HS-5 (cell line): ENCODE data around the gene MSH4.
"Not testable (repeated sequence)": the region's sequence is repeated elsewhere in the genome, so short reads cannot be mapped to it uniquely, and the experiment has no call there.

Experiments used
- DNase-seq: peaks from one replicate; pipeline ENCODE4 v3.0.0-alpha.2; 2012; ENCODE audit warnings: low read depth

MSH4 gene

GRCh38 chr1:75796376-75797272 is at the start of gene MSH4:
Gene MSH4, plus strand, starts transcription at chr1:75796882. Its CDS starts 104 bp downstream, at chr1:75796986.
- no peak for DNase-seq

DNA sequence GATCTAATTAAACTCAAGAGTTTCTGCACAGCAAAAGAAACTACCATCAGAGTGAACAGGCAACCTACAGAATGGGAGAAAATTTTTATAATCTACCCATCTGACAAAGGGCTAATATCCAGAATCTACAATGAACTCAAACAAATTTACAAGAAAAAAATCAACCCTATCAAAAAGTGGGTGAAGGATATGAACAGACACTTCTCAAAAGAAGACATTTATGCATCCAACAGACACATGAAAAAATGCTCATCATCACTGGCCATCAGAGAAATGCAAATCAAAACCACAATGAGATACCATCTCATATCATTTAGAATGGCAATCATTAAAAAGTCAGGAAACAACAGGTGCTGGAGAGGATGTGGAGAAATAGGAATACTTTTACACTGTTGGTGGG is 39.5 kb upstream of the MSH4 start:
- DNase-seq: not testable (repeated sequence)

DNA sequence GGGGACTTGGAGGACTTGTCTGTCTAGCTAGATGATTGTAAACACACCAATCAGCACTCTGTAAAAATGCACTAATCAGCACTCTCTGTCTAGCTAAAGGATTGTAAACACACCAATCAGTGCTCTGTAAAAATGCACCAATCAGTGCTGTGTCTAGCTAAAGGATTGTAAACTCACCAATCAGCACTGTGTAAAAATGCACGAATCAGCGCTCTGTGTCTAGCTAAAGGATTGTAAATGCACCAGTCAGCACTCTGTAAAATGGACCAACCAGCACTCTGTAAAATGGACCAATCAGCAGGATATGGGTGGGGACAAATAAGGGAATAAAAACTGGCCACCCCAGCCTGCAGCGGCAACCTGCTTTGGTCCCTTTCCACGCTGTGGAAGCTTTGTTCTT is 38.1 kb upstream of the MSH4 start:
- DNase-seq: not testable (repeated sequence)

DNA sequence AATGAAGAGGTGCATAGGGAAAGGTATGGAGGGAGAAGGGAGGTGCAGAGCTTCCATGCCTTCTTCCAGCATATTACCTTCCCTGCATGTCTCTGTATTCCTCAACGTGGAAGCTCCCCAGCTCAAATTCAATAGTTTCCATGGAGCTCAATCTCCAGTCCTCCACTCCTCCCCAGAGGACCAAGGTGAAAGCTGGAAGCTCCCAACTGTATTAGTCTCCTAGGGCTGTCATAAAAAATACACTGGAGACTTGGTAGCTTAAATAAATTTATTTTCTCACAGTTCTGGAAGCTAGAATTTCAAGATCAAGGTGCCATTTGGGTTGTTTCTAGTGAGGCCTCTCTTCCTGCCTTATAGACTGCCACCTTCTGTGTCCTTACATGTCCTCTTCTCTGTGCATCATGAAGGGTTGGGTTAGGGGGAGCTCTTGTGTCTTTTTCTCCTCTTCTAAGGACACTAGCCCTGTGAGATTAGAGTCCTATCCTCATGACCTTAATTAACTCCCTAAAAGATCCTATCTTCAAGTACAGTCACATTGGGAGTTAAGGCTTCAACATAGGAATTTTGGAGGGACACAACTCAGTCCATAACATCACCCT is 32.5 kb upstream of the MSH4 start:
- no peak for DNase-seq

- DNase-seq: peak; percentile 79
These were observed 30.9 kb upstream of the MSH4 start for GRCh38 chr1:75765697-75766355.

DNA sequence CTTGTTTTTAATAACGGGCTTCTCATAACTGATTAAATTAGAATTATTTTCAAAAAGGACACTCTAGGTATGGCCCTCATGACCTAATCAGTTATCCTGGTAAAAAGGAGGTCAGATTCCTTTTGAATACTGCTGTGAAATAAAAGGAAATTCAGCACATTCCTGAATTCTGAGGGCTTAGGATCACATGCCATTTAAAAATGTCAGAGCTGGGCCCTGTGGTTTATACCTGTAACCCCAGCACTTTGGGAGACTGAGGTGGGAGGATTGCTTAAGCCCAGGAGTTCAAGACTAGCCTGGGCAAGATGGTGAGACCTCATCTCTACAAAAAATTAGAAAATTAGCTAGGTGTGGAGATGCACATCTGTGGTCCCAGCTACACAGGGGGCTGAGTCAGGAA is 28.7 kb upstream of the MSH4 start:
- no peak for DNase-seq

- DNase-seq: no peak
These were observed 25.9 kb upstream of the MSH4 start for GRCh38 chr1:75770761-75771160.

DNA sequence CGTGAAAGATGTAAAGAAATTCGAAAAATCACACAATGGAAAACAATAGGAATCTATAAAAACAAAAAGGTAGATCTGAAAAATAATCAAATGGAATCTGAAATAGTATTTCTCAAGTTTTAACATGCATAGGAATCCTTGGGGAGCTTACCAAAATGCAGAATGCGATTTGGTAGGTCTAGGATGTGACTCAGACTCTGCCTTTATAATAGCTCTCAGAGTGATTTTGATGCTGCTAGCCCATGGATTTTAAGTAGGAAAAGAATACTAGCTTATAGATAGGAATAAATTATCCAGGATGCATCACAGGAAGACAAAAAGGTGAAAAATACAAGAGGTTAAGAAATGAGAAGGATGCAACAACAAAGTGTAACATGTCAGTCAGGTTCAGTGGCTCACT is 24.7 kb upstream of the MSH4 start:
- no peak for DNase-seq

DNA sequence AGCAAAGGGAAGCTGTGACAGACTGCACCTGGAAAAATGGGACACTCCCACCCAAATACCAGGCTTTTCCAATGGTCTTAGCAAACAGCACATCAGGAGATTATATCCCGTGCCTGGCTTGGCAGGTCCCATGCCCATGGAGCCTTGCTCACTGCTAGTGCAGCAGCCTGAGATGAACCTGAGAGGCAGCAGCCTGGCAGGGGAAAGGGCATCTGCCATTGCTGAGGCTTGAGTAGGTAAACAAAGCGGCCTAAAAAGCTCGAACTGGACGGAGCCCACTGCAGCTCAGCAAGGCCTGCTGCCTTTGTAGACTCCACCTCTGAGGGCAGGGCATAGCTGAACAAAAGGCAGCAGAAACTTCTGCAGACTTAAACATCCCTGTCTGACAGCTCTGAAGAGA is 18.9 kb upstream of the MSH4 start:
- DNase-seq: not testable (repeated sequence)

DNA sequence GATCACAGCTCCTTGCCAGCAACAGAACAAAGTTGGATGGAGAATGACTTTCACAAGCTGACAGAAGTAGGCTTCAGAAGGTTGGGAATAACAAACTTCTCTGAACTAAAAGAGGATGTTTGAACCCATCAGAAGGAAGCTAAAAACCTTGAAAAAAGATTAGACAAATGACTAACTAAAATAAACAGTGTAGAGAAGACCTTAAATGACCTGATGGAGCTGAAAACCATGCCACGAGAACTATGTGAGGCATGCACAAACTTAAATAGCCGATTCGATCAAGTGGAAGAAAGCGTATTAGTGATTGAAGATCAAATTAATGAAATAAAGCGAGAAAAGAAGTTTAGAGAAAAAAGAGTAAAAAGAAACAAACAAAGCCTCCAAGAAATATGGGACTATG is 18.0 kb upstream of the MSH4 start:
- not testable (repeated sequence) for DNase-seq

GRCh38 chr1:75780183-75780582 is 16.5 kb upstream of the MSH4 start:
- DNase-seq: not testable (repeated sequence)

- not testable (repeated sequence) for DNase-seq
These were observed 12.8 kb upstream of the MSH4 start for GRCh38 chr1:75783920-75784319.

DNA sequence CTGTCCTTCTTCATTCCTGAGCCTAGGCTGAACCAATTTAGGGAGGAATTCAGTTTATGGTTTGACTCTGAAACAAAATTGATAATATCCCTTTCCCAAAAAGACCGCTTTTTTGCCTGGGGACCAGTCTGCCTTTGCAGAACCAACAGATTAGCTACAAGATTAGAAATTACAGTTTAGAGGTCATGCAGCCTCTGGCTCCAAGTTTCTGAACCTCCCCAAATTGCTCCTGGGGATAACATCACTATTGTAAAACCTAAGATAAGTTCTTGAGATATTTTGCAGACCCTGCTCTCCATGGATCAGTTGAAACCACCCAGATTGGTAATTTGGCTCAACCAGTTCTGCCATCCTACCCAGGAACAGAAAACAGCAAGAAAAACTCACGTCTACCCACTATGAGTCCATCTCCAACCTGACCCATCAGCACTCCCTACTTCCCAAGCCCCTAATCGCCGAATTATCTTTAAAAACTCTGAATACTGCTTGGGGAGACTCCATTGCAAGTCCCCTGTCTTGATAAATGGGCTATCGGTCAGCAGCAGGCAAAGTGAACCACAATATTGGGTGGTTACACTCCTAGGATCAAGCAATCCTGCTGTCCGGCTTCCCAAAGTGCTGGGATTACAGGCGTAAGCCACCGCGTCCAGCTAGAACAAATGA is 11.2 kb upstream of the MSH4 start:
- no peak for DNase-seq

GRCh38 chr1:75785983-75786853 is 10.5 kb upstream of the MSH4 start, which contains the start of gene RABGGTB:
Gene RABGGTB, plus strand, starts transcription at chr1:75786256. Its CDS starts 16 bp downstream, at chr1:75786272.
- DNase-seq: peak; percentile 90

GRCh38 chr1:75786901-75787493 is 9.7 kb upstream of the MSH4 start:
- DNase-seq: no peak

DNA sequence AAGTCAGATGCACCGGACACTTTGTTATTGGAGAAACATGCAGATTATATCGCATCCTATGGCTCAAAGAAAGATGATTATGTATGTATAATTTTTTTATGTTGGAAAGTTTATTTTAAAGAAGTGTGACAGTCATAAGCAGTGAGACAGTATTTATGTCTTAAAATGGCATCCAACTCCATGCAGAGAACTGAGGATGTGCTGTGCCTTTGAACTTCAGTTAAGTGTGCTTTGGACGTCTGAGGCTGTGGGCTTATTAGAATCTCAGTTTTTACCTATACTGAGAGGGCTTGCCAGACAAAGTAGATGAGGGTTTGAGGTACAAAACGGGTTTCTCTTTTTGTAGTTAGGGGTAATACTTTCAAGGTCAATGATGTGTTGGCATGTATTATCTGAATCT is 9.2 kb upstream of the MSH4 start:
- no peak for DNase-seq

DNA sequence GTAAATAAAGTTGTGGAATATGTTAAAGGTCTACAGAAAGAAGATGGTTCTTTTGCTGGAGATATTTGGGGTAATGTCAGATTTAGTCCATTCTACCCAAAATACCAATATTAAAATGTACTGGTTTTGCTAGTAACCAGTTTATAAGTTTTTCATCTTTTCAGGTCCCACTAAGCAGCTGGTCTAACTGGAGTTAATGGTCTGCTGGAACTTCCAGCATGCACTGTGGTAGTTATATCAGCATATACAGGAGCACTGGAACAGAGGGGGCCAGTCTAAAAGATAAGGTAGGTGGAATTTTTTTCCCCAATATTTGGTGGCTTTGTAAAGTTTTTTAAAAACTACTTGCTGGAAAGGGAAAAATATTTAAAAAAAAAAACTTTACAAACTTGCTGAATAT is 6.7 kb upstream of the MSH4 start:
- DNase-seq: no peak

GRCh38 chr1:75791022-75791421 is 5.7 kb upstream of the MSH4 start:
- no peak for DNase-seq

DNA sequence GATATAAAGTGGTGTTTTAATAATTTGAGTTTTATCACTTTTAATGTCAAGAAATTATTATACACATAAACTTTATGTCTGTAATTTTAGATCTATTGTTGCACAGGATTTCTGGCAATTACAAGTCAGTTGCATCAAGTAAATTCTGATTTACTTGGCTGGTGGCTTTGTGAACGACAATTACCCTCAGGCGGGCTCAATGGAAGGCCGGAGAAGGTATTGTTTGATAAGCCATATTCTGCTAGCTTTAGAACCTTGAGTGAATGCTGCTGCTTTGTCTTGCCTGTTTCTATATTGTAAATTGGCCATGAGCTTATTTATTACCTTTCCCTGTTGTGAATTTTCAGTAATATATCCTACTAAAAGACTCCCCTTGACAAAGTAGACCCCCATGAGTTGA is 4.6 kb upstream of the MSH4 start:
- DNase-seq: no peak

DNA sequence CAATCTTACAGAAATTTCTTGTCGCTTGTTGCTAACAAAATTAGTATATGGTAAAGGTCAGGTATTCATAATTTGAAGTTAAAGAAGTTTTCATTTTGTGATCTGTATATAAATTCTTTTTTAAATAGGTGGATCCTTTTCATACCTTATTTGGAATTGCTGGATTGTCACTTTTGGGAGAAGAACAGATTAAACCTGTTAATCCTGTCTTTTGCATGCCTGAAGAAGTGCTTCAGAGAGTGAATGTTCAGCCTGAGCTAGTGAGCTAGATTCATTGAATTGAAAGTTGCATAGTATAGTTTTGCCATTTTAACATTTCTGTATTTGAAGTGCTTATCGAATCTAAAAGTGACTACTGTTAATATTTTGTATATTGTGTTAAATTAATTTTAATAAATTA is 2.3 kb upstream of the MSH4 start:
- DNase-seq: no peak

DNA sequence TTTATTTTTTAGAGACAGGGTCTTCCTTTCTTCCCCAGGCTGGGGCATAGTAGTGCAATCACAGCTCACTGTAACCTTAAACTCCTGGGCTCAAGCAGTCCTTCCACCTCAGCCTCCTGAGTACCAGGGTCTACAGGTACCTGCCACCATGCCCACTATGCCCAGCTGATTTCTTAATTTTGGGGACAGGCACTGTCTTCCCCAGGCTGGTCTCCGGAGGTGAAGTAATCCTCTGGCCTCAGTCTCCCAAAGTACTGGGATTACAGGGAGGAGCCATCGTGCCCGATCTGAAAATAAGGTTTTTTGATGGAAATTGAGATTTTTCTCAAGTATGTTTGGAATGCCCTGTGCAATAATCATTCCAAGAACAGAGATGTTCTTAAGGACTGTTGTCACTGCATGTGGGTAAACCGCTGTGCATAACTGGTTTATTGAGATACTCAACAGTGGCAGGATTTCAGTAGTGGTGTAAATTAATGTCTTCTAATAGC is 934 bp upstream of the MSH4 start:
- no peak for DNase-seq
